Stimulated activated CD4-positive, alpha-beta T cell treated with anti-CD3 and anti-CD28 coated beads, Interleukin-1b, Interleukin-23, amount 100 ng/mL, for 48 hours (primary cell): ENCODE results near the gene CYP4F3.
"Not testable (repeated sequence)": the region's sequence is repeated elsewhere in the genome, so short reads cannot be mapped to it uniquely, and the experiment has no call there.

ENCODE experiments used
- DNase-seq: peaks from one replicate; pipeline ENCODE4 v3.0.0-alpha.2; 2020

Gene CYP4F3

DNA sequence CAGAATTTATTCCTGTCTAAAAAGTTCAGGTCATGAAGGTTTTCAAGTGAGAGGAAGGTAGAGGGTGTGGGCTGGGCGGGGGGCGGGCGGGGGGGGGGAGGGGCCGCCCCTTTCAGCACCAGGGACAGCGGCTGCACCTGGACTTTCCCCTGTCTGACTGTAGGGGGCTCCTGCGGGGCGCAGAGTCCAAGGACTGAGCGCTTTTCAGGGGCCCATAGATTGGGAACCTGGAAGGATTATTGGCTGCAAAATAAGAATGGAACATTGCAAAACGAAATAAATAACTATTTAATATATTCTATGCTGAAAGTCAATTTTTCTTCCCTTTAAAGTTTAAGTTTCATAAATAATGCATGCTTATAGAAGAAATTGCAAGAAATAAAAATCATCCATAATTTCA is 8.9 kb upstream of the CYP4F3 start:
- DNase-seq: no peak

DNA sequence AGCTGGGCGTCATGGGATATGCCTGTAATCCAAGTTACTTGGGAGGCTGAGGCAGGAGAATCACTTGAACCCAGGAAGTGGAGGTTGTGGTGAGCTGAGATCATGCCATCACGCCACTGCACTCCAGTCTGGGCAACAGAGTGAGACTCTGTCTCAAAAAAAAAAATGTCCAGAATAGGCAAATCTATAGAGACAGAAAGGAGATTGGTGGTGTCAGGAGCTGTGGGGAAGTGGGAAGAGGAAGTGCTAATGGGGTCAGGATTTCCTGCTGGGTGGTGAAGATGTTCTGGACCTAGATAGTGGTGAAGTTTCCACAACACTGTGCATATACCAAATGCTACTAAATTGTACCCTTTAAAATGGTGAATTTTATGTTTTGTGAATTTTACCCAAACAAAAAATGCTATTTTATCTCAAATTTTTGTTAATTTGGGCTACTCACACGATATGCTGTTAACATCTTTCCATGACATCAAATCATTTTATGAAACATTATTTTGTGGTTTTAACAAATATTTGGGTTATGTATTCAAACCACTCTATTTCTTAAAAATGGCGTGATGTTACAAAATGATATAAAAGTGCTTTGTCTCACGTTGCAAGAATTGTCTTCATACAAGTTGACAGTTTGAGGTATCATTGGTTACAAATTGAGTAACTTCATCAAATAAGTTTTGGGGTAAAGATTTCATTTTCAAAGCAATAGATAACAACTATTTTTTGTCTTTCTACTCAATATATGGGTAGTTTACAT is 7.4 kb upstream of the CYP4F3 start:
- no peak for DNase-seq

DNA sequence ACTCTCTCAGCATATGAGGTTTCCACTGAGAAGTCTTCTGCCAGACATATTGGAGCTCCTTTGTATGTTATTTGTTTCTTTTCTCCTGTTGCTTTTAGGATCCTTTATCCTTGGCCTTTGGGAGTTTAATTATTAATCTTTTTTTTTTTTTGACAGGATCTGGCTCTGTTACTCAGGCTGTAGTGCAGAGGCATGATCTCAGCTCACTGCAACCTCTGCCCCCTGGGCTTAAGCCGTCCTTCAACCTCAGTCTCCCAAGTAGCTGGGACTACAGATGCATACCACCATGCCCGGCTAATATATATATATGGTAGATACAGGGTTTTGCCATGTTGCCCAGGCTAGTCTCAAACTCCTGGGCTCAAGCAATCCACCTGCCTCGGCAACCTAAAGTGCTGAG is 6.6 kb upstream of the CYP4F3 start:
- DNase-seq: no peak

DNA sequence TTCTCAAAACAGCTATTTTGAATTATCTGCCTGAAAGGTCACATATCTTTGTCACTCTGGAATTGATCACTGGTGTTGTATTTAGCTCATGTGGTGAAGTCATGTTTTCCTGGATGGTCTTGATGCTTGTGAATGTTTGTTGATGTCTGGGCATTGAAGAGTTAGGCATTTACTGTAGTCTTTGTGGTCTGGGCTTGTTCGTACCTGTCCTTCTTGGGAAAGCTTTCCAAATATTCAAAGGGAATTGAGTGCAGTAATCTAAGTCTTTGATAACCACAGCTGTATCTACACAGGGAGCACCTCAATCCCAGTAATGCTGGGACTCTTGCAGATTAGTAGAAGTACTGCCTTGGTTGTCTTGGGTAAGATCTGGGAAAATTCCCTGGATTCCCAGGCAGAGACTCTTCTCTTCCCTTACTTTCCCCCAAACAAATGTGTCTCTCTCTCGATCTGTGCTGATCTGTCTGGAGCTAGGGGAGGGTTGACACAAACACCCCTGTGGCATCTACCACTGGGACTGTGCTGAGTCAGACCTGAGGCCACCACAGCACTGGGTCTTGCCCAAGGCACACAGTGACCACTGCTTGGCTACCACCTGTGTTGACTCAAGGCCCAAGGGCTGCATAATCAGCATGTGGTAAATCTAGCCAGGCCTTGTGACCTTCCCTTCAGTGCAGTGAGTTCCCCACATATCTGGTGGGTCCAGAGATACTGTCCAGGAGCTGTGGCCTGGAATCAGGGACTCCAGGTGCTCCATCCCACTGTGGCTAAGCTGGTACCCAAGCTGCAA is 5.5 kb upstream of the CYP4F3 start:
- DNase-seq: no peak

DNA sequence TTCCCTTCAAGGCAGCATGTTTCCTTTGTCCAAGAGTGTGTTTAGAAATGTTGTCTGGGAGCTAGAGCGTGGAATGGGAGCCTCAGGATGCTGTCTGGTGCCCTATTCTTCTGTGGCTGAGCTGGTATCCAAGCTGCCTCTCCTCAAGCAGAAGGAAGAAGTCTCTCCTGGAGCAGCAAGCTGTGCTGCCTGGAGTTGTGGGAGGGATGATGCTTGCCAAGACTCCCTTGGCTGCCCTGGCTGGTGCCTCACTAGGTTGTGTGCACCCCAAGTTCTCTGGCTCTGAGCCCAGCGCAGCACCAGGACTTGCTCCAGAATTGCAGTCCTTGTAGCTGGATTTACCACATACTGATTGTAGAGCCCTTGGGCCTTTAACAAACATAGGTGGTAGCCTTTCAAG is 4.7 kb upstream of the CYP4F3 start:
- no peak for DNase-seq

- no peak for DNase-seq
Observed at GRCh38 chr19:15639596-15639995, 1.1 kb upstream of the CYP4F3 start.

GRCh38 chr19:15640904-15641597 is 354 bp downstream of the CYP4F3 start:
- no peak for DNase-seq

DNA sequence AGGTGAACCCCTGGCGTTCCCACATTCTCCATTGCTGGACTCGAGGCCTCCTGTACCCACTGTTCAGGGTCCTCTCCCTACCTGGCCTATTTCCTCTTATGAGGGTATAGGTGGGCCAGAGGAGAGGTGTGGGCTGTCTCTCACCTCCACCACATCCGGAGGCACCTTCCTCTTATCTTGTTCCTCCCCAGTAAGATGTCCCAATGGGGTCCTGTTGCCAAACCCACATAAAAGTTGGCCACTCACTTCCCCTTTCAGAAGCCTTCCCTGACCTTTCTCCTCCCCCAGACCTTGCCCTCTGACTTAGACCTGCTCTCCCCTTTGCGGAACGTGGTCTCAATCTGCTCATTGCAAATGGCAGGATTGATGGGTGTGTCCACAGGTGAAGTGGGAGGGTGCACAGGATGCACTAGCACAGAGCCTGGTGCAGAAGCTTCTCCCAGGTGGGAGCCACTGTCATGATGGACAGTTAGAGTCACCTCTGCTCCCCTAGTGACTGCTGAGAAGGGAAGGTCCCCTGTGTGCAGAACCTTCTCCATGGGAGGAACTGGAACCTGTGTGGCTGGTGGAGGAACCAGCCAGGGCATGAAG is 1.3 kb downstream of the CYP4F3 start:
- no peak for DNase-seq

- no peak for DNase-seq
Observed at GRCh38 chr19:15642807-15643206, 2.1 kb downstream of the CYP4F3 start.

- DNase-seq: no peak
Observed at GRCh38 chr19:15643387-15643786, 2.7 kb downstream of the CYP4F3 start.

- no peak for DNase-seq
Observed at GRCh38 chr19:15644066-15644741, 3.5 kb downstream of the CYP4F3 start.

- DNase-seq: no peak
Observed at GRCh38 chr19:15644816-15645215, 4.1 kb downstream of the CYP4F3 start.

DNA sequence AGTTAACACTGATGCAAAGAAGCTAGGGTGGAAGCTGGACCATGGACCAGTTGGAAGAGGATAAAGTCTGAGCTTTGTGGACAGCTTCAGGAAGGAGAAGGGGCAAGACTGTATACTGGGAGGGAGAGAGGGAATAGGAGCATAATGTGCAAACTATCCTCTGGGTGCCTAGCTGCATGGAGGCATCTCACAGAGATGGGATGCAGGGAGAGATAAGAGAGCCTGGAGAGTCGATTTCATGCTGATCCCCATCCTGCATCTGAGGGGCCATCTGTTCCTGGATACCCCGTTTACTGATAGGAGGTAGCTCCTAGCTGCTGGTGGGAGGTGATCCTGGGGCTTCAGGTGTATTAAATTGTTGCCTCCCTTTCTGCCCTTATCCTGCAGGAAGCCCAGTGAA is 8.8 kb downstream of the CYP4F3 start:
- no peak for DNase-seq

GRCh38 chr19:15650123-15650522 is 9.4 kb downstream of the CYP4F3 start:
- DNase-seq: not testable (repeated sequence)

- no peak for DNase-seq
Observed at GRCh38 chr19:15651791-15652190, 11.1 kb downstream of the CYP4F3 start.

GRCh38 chr19:15652559-15653278 is 12.0 kb downstream of the CYP4F3 start:
- no peak for DNase-seq

DNA sequence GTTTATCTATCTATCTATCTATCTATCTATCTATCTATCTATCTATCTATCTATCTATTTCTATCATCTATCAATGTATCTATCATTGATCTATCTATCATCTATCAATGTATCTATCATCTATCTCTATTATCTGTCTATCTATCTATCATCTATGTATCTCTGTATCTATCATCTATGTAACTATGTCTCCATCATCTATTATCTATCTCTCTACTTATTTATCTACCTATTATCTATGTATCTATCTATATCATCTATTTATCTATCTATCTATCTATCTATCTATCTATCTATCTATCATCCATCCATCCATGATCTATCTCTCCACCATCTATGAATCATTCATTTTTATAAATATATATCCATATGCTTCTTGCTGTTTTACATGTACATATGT is 15.8 kb downstream of the CYP4F3 start:
- no peak for DNase-seq

DNA sequence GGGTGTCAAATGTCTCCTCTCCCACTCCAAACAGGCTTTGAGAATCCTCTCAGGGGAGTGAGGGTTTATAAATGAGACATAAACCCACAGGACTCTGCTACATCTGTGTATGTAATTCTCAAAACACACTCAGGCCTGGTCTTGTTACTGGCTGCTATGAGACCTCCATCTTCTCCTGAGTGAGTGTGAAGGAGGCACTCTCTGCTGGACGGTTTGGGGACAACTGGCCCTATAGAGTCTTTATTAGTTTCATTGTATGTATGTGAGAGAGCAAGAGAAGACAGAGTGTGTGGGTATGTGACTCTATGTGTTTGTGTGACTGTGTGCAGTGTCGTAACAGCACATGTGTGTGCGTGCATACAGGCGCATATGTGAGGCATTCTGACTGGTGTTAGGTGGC is 22.6 kb downstream of the CYP4F3 start:
- DNase-seq: no peak

DNA sequence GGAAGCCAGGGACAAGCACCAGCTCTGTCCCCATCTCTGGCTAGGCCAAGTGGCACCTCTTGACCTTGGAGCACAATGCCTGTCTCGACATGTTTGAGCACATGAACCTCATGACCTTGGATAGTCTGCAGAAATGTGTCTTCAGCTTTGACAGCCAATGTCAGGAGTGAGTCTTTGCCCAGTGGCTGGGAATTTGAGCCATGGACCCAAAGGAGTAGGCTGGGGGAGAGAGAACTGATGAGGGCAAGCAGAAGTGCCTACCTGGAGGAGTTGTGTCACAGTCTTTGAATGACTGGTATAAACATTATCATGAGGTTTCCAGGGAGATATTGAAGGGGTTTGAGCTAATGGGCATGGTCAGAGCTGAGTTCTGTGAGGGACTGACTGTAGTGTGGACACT is 25.5 kb downstream of the CYP4F3 start:
- DNase-seq: no peak

GRCh38 chr19:15666883-15667282 is 26.2 kb downstream of the CYP4F3 start:
- DNase-seq: no peak

GRCh38 chr19:15669440-15669839 is 28.7 kb downstream of the CYP4F3 start:
- DNase-seq: no peak

DNA sequence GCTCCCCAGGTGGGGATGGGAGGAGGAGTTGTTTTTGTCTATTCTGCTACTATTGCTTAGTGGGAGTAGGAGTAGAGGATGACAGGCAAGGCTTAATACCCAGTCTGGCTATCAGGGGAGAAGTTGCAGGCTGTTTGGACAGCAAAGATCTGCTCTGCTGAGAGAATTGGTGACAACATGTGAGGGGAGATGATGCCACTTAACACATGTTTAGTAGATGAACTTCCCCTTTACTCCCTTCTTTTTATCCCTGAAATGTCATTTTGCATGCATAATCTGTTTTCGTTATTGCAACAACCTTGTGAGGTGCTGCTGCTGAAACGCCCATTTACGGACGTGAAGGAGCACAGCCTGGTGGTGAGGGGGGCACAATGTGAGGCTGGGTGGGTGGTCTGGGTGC is 29.2 kb downstream of the CYP4F3 start:
- no peak for DNase-seq
